Stimulated activated CD8-positive, alpha-beta memory T cell treated with anti-CD3 and anti-CD28 coated beads, Interleukin-4, amount 100 ng/mL, for 48 hours (primary cell): Measurements from ENCODE around the gene CAMSAP3.

Source experiments
- DNase-seq: peaks from one replicate; pipeline ENCODE4 v3.0.0-alpha.2; 2020

Gene CAMSAP3

DNA sequence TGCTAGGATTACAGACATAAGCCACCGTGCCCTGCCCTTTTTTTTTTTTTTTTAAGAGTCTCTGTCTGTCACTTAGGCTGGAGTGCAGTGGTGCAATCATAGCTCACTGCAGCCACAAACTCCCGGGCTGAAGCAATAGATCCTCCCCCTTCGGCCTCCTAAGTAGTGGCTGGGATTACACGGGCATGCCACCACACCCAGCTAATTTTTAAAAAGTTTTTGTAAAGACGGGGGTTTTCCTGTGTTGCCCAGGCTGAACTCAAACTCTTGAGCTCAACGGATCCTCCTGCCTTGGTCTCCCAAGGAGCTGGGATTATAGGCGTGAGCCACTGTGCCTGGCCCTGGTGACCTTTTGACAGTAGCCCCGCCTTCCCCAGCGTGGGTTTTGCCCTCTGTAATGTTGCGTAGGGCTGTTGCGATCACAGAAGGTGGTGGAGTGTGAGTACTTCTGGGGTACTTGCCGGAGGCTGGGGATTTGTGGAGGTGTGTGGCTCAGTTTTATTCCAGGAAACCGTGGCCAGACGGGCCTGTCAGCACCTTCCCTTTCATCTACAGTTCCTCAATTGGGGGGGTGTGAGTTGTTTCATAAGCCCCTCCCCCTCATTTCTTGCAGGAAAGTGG, 61.6 kb downstream of the CAMSAP3 start:
- peak; percentile 67 for DNase-seq

DNA sequence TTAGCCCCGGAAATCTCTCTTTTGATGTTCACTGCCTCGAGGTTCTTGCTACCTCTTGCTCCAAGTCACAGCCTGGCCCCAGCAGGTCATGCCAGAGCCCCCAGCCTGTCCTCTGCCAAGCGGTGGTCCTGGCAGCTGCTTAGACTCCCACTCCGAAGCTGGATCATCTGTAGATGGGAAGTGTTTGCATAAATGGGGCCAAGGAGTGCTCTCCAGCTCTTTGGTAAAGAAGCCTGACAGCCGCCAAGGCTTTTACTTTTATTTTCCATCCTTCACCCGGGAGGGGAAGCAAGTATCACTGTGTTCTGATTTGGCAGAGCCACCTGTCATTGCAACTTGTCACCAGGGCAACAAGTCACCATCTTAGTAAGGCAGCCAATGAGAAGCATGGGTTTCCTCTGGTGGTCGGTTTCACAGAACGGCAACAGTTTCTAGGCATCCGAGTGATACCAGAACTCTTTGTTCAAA, 62.6 kb downstream of the CAMSAP3 start:
- peak; percentile 54 for DNase-seq

DNA sequence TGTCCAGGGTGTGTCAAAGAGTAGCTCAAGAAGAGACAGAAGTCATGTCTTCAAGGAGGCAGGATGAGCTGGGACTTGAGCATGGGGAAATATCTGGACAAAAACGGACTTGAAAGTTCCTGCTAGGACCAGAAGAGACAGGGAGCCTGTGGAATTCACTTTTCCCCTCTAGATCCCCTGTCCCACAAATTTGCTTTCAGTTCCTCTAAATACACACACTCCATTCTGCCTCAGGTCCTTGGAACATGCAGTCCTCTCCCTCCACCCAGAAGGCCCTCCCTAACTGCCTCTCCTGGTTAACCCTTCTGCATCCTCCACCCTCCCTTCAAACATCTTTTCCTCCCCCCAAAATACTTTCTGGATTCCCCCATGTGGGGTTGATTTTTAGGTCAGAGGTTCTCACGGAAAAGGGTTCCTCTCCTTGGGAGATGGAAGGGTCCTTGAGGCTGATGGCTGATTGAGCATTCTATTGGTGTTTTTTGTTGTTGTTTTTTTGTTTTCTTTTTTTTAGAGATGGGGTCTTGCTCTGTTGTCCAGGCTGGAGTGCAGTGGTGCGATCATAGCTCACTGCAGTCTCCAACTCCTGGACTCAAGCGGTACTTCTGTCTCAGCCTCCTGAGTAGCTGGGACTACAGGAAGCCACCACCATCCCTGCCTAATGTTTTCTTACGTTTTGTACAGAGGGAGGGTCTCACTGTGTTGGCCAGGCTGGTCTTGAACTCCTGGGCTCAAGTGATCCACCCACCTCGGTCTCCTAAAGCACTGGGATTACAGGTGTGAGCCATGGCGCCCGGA, 66.3 kb downstream of the CAMSAP3 start:
- no peak for DNase-seq

DNA sequence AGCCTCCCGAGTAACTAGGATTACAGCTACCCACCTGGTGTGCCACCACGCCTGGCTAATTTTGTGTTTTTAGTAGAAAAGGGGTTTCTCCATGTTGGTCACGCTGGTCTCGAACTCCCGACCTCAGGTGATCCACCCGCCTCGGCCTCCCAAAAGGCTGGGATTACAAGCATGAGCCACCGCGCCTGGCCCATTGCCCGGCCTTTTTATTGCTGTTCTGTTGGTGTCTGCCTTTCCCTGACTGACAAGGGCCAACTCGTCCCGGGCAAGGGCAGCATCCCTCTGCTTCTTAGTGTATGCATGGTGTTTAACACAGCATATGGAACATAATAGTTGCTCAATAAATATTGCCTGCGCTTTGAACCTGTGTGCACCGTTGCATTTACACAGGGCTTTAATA, 67.0 kb downstream of the CAMSAP3 start:
- no peak for DNase-seq

DNA sequence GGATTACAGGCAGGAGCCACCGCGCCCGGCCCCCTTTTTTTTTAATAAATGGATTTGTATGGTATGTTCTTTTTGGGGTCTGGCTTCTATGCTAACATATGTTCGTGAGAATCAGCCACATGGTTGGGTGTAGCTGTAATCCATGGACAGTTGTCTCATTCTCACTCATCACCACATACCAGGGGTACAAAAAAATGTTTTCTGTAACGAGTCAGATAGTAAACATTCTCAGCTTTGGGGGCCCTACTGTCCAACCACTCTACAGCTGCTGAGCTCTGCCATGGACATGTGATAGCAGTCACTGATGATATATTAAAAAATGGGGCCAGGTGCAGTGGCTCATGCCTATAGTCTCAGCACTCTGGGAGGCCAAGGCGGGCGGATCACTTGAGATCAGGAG, 68.0 kb downstream of the CAMSAP3 start:
- no peak for DNase-seq

DNA sequence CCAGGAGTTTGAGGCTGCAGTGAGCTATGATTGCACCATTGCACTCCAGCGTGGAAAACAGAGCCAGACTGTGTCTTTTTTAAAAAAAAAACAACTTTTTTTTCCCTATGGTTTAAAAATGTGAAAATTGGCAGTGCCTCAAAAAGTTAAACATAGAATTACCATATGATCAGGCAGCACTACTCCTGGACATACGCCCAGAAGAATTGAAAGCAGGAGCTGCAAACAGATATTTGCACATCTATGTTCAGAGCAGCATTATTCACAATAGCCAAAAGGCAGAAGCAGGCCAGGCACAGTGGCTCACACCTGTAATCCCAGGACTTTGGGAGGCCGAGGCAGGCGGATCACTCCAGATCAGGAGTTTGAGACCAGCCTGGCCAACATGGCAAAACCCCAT, 69.4 kb downstream of the CAMSAP3 start:
- no peak for DNase-seq
